Uterus (tissue), 4 donors: ENCODE results near the gene PLAC9. TPM values are rescaled to one million over a fixed set of nuclear protein-coding genes. Genes with fewer than 3 reads are reported as not detected.

Experiments
- DNase-seq, 2 donors: peaks; one replicate each; pipeline ENCODE4 v3.0.0-alpha.2; 2019 to 2020
- H3K27ac ChIP-seq, 2 donors: fragments of 200-600 bp; sonication (generic); 1 replicate in 1 of 2; 2 replicates in 1 of 2; pipeline ENCODE4 v1.5.1; 2016 to 2018
- H3K27me3 ChIP-seq, 2 donors: fragments of 200-600 bp; sonication (generic); one replicate each; pipeline ENCODE4 v1.5.1; 2018 to 2019; ENCODE audit warnings: control low read depth in 1 of 2
- H3K36me3 ChIP-seq, 2 donors: fragments of 200-600 bp; sonication (generic); one replicate each; pipeline ENCODE4 v1.5.1; 2019; ENCODE audit warnings: control low read depth in 1 of 2
- H3K4me1 ChIP-seq, 2 donors: fragments of 200-600 bp; sonication (generic); one replicate each; pipeline ENCODE4 v1.5.1; 2018 to 2019; ENCODE audit warnings: control low read depth in 1 of 2
- H3K4me3 ChIP-seq, 2 donors: fragments of 200-600 bp; sonication (generic); 1 replicate in 1 of 2; 2 replicates in 1 of 2; pipeline ENCODE4 v1.5.1; 2018 to 2019; ENCODE audit warnings: mild to moderate bottlenecking in 1 of 2
- H3K9me3 ChIP-seq, 2 donors: fragments of 200-600 bp; sonication (generic); one replicate each; pipeline ENCODE4 v1.5.1; 2019; ENCODE audit warnings: control low read depth in 1 of 2
- CTCF ChIP-seq, 4 experiments: fragments of 200-600 bp in 2 of 4; fragments of 450-650 bp in 2 of 4; sonication (generic) in 2 of 4; IDR thresholded peaks; one replicate each; pipeline ENCODE4 v1.5.1; 2016 to 2019; ENCODE audit warnings: antibody characterized with exemption in 4 of 4, mild to moderate bottlenecking in 2 of 4, moderate library complexity in 1 of 4
- POLR2A ChIP-seq, 2 donors: fragments of 450-650 bp; IDR thresholded peaks; one replicate each; pipeline ENCODE4 v1.6.1; 2016; ENCODE audit warnings: antibody characterized with exemption in 2 of 2, mild to moderate bottlenecking in 1 of 2, moderate library complexity in 1 of 2
- intact Hi-C: fragments of 100-400 bp; cut with DNase I; formaldehyde crosslinking; loops from one replicate; pipeline ENCODE4 v1.15.1; 2023; ENCODE audit warnings: low total_unique reads
- total RNA-seq, 4 donors: library from RNA; depleted of rRNA in 3 of 4; stranded (reverse); fragments of >200 nt in 3 of 4; gene quantifications; one replicate each; pipeline versions ENCODE4 v1.1.0 to v1.2.4, GENCODE V29; 2014 to 2023
- donor health status: DM: yes; HTN: yes; CAD: no.

Gene PLAC9
- total RNA-seq, 4 donors from 2014 or later, result 24.5 to 91.7 (median 30.2) TPM

- peak overlapping the region in 1 of 2 donors; percentile 49 for H3K27ac ChIP-seq
- no peak for DNase-seq
- no peaks in the 10 kb centered on the region for H3K27me3 ChIP-seq
- no peak for TF ChIP-seq CTCF (IDR thresholded peaks at IDR 0.05)
- TF ChIP-seq POLR2A (IDR thresholded peaks at IDR 0.05), result no peak
- peaks cover 4 to 8% of the 10 kb centered on the region in 2 donors for H3K4me1 ChIP-seq
- H3K4me3 ChIP-seq, result no peak overlapping the region
- H3K9me3 ChIP-seq, result no peaks in the 10 kb centered on the region
- intact Hi-C loops, result no loop called here
- no peaks in the 10 kb centered on the region for H3K36me3 ChIP-seq
These were observed 36.3 kb downstream of the PLAC9 start for GRCh38 chr10:80168679-80169380.

- Histone ChIP-seq H3K27me3 (no peaks in the 10 kb centered on the region), H3K27ac (no peak overlapping the region), H3K36me3 (no peaks in the 10 kb centered on the region), H3K4me3 (no peak overlapping the region), H3K4me1 (peaks cover 4 to 5% of the 10 kb centered on the region in 2 donors), H3K9me3 (no peaks in the 10 kb centered on the region)
- TF ChIP-seq POLR2A (IDR thresholded peaks at IDR 0.05) (no peak), CTCF (IDR thresholded peaks at IDR 0.05) (no peak)
- intact Hi-C loops, result no loop called here
- DNase-seq, result no peak
These were observed 37.5 kb downstream of the PLAC9 start for GRCh38 chr10:80170026-80170425.

GRCh38 chr10:80170641-80171040, 38.1 kb downstream of the PLAC9 start:
- H3K4me1 ChIP-seq, result peaks cover 4 to 5% of the 10 kb centered on the region in 2 donors
- H3K4me3 ChIP-seq, result no peak overlapping the region
- H3K27ac ChIP-seq, result no peak overlapping the region
- no peak for TF ChIP-seq POLR2A (IDR thresholded peaks at IDR 0.05)
- TF ChIP-seq CTCF (IDR thresholded peaks at IDR 0.05), result no peak
- no peaks in the 10 kb centered on the region for H3K27me3 ChIP-seq
- H3K9me3 ChIP-seq, result no peaks in the 10 kb centered on the region
- intact Hi-C loops, result no loop called here
- DNase-seq, result no peak
- H3K36me3 ChIP-seq, result no peaks in the 10 kb centered on the region

GRCh38 chr10:80171248-80171660, 38.7 kb downstream of the PLAC9 start:
- H3K27me3 ChIP-seq, result no peaks in the 10 kb centered on the region
- H3K27ac ChIP-seq, result no peak overlapping the region

More at GRCh38 chr10:80171248-80171660, 38.7 kb downstream of the PLAC9 start:
- intact Hi-C loops, result no loop called here
- Histone ChIP-seq H3K4me3 (no peak overlapping the region), H3K9me3 (no peaks in the 10 kb centered on the region), H3K36me3 (no peaks in the 10 kb centered on the region), H3K4me1 (peaks cover 4 to 5% of the 10 kb centered on the region in 2 donors)
- no peak for DNase-seq
- TF ChIP-seq CTCF (IDR thresholded peaks at IDR 0.05) (no peak), POLR2A (IDR thresholded peaks at IDR 0.05) (no peak)
